GM21717 (cell line): ENCODE results near the gene APOL4.
"Not testable (repeated sequence)": the region's sequence is repeated elsewhere in the genome, so short reads cannot be mapped to it uniquely, and the experiment has no call there.

Experiments used
- ATAC-seq: cut with Tn5 transposase; IDR thresholded peaks from one replicate; pipeline ENCODE4 v1.9.1; 2021; ENCODE audit warnings: mild to moderate bottlenecking, moderate library complexity; ENCODE audit not compliant: unreplicated experiment

The APOL4 gene

GRCh38 chr22:36232715-36233401 lies 31.2 kb upstream of the APOL4 start:
- no peak for ATAC-seq

DNA sequence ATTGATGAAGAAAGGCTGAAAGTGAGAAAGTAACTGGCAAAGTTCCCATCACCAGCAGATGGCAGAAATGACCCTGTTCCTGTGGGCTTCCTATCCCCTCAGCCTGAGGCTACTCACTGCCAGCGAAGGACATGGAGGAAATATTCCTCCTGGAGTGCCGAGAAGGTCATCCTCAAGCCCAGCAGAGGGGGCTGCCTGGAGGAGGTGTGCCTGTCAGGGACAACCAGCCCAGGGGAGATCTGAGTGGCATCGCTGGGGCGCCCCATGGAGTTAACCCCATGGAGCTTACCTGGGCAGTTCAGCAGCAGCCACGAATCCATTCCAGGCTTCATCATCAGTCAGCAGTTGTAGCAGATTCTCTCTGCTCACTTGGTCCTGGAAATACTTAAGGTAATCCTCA lies 29.4 kb upstream of the APOL4 start:
- not testable (repeated sequence) for ATAC-seq

- not testable (repeated sequence) for ATAC-seq
Observed at GRCh38 chr22:36229649-36230048, 28.0 kb upstream of the APOL4 start.

DNA sequence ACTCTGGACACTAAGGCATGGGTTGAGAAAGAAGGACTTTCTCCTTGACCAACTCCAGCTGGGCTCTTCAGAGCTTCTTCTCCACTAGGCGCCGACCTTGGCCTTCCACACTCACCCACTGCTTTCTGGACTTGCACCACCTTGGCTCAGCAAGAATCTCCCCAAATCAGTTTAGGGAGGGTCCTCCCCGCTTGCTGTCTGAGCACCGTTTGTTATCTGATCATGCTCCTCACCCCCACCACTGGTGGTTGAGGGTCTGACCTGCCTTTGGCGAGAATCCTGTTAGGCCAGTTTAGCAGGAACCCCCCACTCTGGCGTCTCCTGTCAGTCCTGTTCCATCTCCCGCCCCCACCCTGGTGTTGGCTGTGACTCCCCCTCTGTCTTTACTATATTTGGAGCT lies 27.3 kb upstream of the APOL4 start:
- ATAC-seq, result no peak

DNA sequence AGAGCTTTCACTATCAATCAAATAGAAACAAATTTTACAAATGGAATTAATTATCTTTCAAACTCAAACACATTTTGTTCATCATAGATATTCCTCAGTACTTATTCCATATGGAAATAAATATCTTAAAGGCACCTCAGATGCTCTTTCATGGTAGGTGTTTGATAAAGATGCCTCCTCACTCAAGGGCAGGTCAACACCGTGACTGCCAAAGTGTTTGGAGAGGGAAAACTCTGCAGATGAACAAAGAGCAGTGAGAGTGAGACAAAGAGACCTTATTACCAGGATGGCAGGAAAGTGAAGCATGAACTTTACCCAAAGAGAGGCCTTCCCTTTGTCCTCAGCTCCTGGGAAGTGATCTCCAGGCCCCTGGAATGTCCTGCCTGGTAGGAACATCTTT lies 26.8 kb upstream of the APOL4 start:
- ATAC-seq, result not testable (repeated sequence)

DNA sequence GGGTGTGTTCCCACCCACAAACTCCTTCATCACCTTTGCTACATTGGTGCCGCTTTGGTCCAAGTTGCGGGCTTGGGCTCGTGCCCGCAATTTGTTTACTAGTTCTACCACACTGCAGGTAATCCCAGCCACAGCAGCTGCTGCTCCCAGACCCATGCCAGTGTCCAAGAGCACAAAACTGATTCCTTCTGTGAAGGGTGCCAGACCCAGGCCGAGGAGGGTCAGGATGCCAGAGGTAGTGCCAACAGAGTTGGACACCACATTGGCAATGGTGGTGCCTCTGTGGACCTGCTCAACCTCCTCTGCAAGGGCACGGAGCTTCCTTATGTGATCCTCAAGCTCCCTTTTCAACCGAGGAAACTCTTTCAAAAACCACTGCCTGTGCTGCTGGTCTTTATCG lies 26.2 kb upstream of the APOL4 start:
- ATAC-seq, result no peak

- no peak for ATAC-seq
Observed at GRCh38 chr22:36227396-36227795, 25.8 kb upstream of the APOL4 start.

DNA sequence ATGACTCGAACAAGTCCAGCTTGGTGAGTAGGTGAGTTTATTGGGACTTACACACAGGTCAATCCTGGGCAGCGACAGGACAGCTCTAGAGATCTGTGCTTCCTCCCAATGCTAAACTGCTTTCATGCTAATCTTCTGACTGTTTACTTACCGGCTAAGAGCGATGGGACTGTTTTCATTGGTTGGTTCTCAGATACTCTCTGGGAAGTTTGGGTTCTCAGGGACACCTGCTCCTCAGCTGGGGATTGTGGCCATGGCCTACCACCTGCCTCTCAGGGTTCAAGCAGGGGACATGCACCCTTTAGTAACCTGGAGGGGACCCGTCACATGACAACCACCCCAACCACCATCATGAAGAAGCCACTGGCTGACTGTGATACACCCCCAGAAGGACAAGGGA lies 24.6 kb upstream of the APOL4 start:
- ATAC-seq, result no peak

GRCh38 chr22:36225333-36225922 lies 23.8 kb upstream of the APOL4 start:
- ATAC-seq, result no peak

- ATAC-seq, result no peak
Observed at GRCh38 chr22:36224245-36224644, 22.6 kb upstream of the APOL4 start.

DNA sequence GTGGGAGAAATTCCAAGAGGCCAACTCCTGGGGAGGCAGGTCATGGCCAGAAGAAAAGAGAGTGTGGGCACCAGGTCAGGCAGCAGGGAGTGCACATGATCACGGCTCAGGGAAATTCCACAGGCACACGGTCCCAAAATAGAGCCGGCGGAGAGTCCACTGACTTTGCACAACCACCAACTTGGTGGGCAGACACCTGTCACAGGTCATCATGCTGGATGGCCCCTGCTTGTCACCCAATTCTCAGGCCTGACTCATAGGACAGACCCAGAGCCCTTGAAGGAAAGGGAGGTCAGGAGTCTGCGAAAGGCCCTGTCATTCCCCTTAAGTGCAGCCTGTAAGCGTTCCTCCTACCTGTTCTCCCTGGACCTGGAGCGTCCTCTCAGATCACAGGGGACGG lies 21.9 kb upstream of the APOL4 start:
- ATAC-seq, result no peak

DNA sequence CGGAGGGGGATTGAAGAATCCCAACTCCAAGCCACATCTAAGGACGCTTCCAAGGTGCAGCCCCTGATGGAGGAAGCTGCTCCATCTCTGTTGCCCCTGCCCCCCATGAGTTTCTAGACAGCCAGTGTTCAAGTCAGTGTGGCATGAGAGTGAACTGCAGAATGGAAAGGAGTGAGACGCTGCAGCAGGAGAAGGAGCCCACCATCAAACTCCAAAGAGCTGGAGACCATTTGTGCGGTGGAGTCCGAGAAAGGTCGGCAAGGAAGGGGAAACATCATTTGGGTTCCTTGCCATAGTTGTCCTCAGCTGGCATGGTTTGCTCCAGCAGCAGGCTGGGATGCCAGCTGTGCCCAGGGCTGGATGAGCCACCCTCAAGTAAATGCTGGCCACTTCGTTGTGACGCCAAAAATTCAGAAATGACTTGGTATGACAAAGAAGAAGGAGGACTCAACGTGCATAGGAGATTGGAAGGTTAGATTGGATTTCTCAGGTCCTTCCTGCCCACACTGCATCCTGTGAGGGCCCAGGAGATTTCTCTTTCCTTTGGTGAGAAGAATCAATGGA lies 21.4 kb upstream of the APOL4 start:
- no peak for ATAC-seq

DNA sequence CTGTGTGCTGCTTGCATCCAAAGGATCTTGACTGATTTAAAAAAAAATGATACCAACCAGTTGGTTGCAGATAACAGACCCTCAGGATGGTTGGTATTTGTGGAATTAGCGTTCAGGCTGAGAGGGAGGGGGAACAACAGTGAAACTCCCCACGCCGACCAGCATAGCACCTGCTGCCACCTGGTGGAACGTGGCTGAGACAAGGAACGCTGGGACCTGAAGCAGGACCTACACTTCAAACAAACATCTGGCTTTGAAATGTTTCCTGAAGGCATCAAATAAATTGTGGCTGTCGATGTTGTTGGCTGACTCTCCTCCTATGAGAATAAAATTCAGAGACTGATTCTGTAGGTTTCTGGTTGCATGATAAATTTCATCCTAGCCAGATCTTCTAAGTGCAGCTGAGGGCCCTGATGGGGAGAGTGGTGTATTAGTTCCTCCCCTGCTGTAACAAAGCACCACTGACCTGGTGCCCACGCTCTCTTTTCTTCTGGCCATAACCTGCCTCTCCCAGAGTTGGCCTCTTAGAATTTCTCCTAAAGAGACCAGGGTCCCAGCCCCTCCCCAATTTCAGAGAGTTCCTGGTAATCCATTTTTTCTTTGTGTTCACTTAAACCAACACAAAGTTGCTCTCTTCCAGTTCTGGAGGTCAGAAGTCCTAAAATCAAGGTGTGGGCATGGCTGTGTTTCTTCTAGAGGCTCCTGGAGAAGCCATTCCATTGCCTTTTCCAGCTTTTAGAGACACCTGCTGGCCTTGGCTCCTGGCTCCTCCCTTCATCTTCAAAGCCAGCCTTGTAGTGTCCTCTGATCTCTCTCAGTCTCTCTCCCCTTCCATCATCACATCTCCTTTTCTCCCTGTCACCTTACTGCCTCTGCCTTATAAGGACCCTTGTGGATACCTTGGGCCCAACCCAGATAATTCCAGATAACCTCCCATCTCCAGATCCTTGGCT lies 20.5 kb upstream of the APOL4 start:
- no peak for ATAC-seq

DNA sequence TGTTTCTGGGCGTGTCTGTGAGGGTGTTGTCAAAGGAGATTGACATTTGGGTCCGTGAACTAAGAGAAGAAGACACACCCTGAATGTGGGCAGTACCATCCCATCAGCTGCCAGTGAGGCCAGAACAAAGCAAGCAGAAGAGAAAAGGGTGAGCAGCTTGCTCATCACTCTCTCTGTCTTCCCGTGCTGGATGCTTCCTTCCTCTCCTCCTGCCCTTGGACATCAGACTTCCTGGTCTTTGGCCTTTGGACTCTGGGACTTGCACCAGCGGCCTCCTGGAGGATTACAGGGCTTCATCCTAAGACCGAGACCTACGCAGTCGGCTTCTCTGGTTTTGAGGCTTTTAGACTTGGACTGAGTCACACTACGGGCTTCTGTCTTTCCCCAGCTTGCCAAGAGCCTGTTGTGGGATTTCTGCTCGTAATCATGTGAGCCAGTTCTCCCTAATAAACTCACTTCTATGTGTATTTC lies 18.9 kb upstream of the APOL4 start:
- no peak for ATAC-seq

DNA sequence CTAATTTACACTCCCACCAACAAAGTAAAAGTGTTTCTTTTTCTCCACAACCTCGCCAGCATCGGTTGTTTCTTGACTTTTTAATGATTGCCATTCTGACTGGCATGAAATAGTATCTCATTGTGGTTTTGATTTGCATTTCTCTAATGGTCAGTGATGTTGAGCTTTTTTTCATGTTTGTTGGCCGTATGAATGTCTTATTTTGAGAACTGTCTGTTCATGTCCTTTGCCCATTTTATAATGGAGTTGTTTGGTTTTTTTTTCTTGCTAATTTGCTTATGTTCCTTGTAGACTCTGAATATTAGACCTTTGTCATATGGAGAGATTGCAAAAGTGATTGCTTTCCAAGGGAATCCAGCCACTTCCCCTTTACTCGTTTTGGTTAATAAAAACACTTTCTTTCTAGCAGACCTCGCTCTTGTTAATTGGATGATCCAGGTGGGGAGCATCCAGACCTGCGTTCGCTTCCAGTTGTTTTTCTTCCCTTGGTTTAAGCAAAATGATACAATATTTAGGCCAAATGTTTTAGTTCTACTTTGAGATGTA lies 17.1 kb upstream of the APOL4 start:
- no peak for ATAC-seq

DNA sequence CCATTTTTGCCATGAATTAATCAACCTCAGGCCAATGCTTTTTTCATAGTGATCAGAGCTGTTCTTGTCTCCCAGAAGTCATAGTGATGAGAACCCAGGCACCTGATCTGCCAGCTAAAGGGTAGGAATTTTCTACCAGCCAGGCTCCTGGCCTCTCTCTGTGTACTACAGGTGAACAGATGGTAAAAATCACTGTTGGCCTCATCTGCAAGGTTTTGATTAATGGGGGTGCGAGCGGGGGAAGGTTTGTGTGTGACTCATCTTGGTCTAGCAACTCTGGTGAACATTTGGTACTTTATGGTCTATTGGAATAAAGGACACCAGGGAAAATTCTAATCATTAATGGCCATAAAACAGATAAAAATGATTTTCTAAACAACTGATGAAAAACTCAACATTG lies 14.4 kb upstream of the APOL4 start:
- ATAC-seq, result no peak

DNA sequence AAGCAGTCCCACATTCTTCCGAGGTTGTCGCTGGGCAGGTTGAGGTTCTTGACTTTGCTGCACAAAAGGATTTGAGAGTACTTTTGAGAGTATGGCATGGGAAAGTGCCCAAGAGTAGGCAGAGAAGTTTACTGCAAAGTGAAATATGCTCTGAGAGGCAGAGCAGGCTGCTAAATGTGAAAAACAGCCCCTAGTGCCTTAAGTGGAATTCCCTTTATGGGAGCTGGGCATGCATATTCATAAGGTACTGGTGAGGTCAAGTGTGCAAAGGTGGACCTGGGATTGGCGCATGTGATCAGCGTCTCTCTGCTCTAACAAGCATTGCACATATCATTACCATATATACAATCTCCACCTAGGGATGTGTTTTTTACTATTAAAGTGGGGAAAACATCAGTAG lies 12.0 kb upstream of the APOL4 start:
- ATAC-seq, result no peak

DNA sequence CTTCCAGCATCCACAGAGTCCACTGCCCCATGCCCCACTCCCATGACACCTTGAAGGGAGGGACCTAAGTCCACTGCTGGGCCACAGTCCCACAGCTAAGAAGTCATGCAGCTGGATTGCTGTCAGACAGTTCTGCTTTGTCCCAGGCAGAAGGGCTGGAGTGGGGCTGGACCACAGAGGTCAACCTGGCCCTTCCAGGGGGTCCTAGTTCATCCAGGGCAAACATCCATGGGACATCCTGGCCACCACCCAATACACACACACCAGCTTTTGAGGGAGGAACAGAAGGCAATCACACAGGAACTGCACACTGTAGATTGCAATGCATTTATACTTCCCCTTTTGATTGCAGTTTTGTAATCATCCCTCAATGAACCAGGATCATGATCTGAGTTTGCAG lies 11.3 kb upstream of the APOL4 start:
- ATAC-seq, result no peak

- no peak for ATAC-seq
Observed at GRCh38 chr22:36211237-36211861, 9.7 kb upstream of the APOL4 start.

GRCh38 chr22:36210224-36210623 lies 8.6 kb upstream of the APOL4 start:
- no peak for ATAC-seq

DNA sequence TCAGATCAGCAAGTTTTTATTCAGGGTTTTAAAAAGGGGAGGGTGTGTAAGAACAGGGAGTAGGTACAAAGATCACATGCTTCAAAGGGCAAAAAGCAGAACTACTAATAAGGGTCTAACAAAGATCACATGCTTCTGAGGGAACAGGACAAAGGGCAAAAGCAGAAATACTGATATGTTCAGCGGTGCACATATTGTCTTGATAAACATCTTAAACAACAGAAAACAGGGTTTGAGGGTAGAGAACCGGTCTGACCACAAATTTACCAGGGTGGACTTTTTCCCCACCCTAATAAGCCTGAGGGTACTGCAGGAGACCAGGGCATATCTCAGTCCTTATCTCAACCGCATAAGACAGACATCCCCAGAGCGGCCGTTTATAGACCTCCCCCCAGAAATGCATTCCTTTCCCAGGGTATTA lies 7.9 kb upstream of the APOL4 start:
- ATAC-seq, result not testable (repeated sequence)
